OCI-LY3 (cell line): ENCODE measurements around the gene PXDC1.
"Not testable (repeated sequence)": the region's sequence is repeated elsewhere in the genome, so short reads cannot be mapped to it uniquely, and the experiment has no call there.

Experiments
- H2AFZ ChIP-seq: fragments of 200-600, 300-600 bp; shearing (Covaris generic); 2 replicates; pipeline ENCODE4 v1.6.0; 2014; ENCODE audit warnings: antibody characterized with exemption, low read depth, low read length
- H3K27ac ChIP-seq: fragments of 200-600, 300-600 bp; sonication (generic); 2 replicates; pipeline ENCODE4 v1.5.1; 2014; ENCODE audit warnings: mild to moderate bottlenecking, low read length, moderate library complexity, mixed read lengths
- H3K27me3 ChIP-seq: fragments of 200-600, 300-600 bp; sonication (generic); 2 replicates; pipeline ENCODE4 v1.6.1; 2014; ENCODE audit warnings: low read depth, low read length, mixed read lengths
- H3K36me3 ChIP-seq: fragments of 200-600, 300-600 bp; sonication (generic); replicated peaks from 2 replicates; pipeline ENCODE3; 2014; ENCODE audit warnings: low read depth, low read length, mixed read lengths
- H3K4me1 ChIP-seq: fragments of 300-600, 200-600 bp; sonication (generic); 2 replicates; pipeline ENCODE4 v1.6.1; 2014; ENCODE audit warnings: low read length, mixed read lengths
- H3K4me2 ChIP-seq: fragments of 200-600, 300-600 bp; sonication (generic); 2 replicates; pipeline ENCODE4 v1.6.1; 2014; ENCODE audit warnings: low read length, mixed read lengths
- H3K4me3 ChIP-seq: fragments of 300-600, 200-600 bp; sonication (generic); 2 replicates; pipeline ENCODE4 v1.5.1; 2014; ENCODE audit warnings: antibody characterized with exemption, mild to moderate bottlenecking, low read length, moderate library complexity
- H3K79me2 ChIP-seq: fragments of 300-600, 200-600 bp; shearing (Covaris generic); 2 replicates; pipeline ENCODE4 v1.6.1; 2014; ENCODE audit warnings: mild to moderate bottlenecking, low read length, mixed read lengths
- H3K9ac ChIP-seq: fragments of 300-600, 200-600 bp; shearing (Covaris generic); 2 replicates; pipeline ENCODE4 v1.6.0; 2014; ENCODE audit warnings: mild to moderate bottlenecking, low read length, moderate library complexity
- H3K9me3 ChIP-seq: fragments of 200-600, 300-600 bp; shearing (Covaris generic); 2 replicates; pipeline ENCODE4 v1.6.1; 2014; ENCODE audit warnings: low read length, mixed read lengths; ENCODE audit not compliant: insufficient read depth
- H4K20me1 ChIP-seq: fragments of 200-600, 300-600 bp; sonication (generic); 2 replicates; pipeline ENCODE4 v1.6.1; 2016; ENCODE audit warnings: low read length, mixed read lengths; ENCODE audit not compliant: insufficient read depth
- CTCF ChIP-seq: fragments of 200-600, 300-600 bp; sonication (generic); IDR thresholded peaks from 2 replicates; pipeline ENCODE4 v1.5.1; 2014; ENCODE audit warnings: antibody characterized with exemption, low read length, low read depth
- EZH2phosphoT487 ChIP-seq: fragments of 200-600 bp; shearing (Covaris generic); IDR thresholded peaks from 2 replicates; pipeline ENCODE4 v1.6.1; 2018; ENCODE audit warnings: antibody characterized with exemption, mixed run types, low read depth

Gene PXDC1

DNA sequence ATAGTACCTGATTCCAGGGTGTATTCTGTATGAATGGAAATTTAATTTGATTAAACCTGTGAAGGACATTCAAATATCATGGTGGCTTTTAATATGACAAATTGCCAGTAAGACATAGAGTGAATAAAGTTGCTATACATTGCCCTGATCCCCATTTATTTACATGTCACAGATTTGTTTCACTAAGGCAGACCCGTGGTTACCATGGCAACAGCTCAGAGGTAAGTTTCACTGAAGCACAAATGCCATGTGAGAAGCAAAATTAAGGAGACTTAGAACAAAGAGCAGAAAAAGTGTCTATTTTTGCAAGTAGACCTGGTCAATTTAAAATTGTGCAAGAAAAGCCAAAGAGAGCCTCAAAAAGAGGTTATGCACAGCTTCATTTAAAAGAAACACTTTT, 63.7 kb downstream of the PXDC1 start:
- no peak overlapping the region for H2AFZ ChIP-seq
- no peak for TF ChIP-seq EZH2phosphoT487
- TF ChIP-seq CTCF, result no peak
- no peak overlapping the region for H3K4me2 ChIP-seq
- no peaks in the 10 kb centered on the region for H4K20me1 ChIP-seq
- H3K79me2 ChIP-seq, result no peaks in the 10 kb centered on the region
- H3K27me3 ChIP-seq, result peaks cover 5% of the 10 kb centered on the region; the same call in 1 of the 2 replicates
- H3K36me3 ChIP-seq, result no peaks in the 10 kb centered on the region
- H3K4me3 ChIP-seq, result no peak overlapping the region
- H3K9ac ChIP-seq, result no peak overlapping the region
- H3K4me1 ChIP-seq, result peaks cover 3% of the 10 kb centered on the region; the same call in 1 of the 2 replicates
- H3K27ac ChIP-seq, result no peak overlapping the region
- no peaks in the 10 kb centered on the region for H3K9me3 ChIP-seq

DNA sequence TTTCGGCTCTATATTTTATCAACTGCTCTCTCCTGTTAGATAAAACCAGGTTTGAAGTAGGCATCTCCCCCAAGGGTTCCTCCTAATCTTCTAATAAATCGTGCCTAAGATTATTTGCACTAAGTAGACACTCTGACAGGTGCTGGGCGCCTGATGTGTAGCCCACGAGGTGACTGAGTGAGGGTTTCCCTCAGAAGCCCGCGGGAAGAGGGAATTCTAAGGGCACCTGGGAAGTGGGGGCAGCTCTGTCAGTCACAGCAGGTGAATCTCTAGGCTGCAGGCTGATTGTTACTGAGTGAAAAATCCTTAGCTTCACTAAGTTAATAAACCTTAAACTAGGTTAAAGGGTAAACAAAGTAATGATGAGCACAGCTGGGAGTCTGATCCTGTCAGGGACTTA, 68.2 kb downstream of the PXDC1 start:
- Histone ChIP-seq H3K9me3 (no peaks in the 10 kb centered on the region), H3K79me2 (no peaks in the 10 kb centered on the region), H2AFZ (no peak overlapping the region), H3K4me3 (no peak overlapping the region), H4K20me1 (no peaks in the 10 kb centered on the region), H3K4me2 (no peak overlapping the region), H3K4me1 (peaks cover 9% of the 10 kb centered on the region; the same call in 1 of the 2 replicates), H3K27me3 (no peaks in the 10 kb centered on the region), H3K9ac (no peak overlapping the region), H3K36me3 (no peaks in the 10 kb centered on the region), H3K27ac (no peak overlapping the region)
- TF ChIP-seq CTCF (no peak), EZH2phosphoT487 (no peak)

- Histone ChIP-seq H3K27ac (no peak overlapping the region), H3K27me3 (no peaks in the 10 kb centered on the region), H3K4me3 (no peak overlapping the region), H3K79me2 (no peaks in the 10 kb centered on the region), H2AFZ (no peak overlapping the region), H3K9ac (no peak overlapping the region), H3K4me2 (no peak overlapping the region), H3K9me3 (no peaks in the 10 kb centered on the region), H4K20me1 (no peaks in the 10 kb centered on the region), H3K4me1 (peaks cover 9% of the 10 kb centered on the region; the same call in 1 of the 2 replicates), H3K36me3 (no peaks in the 10 kb centered on the region)
- TF ChIP-seq EZH2phosphoT487, result no peak
- TF ChIP-seq CTCF, result no peak
Observed at GRCh38 chr6:3678946-3679345, 72.6 kb downstream of the PXDC1 start.

- not testable (repeated sequence) for H3K9me3 ChIP-seq, H3K4me1 ChIP-seq, H2AFZ ChIP-seq, H3K36me3 ChIP-seq, H3K4me2 ChIP-seq, H3K27ac ChIP-seq, H3K27me3 ChIP-seq, H4K20me1 ChIP-seq, H3K9ac ChIP-seq, H3K79me2 ChIP-seq, H3K4me3 ChIP-seq
Observed at GRCh38 chr6:3677751-3678150, 73.8 kb downstream of the PXDC1 start.

DNA sequence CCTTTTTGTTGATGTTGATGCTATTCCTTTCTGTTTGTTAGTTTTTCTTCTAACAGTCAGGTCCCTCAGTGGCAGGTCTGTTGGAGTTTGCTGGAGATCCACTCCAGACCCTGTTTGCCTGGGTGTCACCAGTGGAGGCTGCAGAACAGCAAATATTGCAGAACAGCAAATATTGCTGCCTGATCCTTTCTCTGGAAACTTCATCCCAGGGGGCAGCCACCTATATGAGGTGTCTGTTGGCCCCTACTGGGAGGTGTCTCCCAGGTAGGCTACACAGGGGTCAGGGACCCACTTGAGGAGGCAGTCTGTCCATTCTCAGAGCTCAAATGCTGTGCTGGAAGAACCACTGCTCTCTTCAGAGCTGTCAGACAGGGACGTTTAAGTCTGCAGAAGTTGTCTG, 74.2 kb downstream of the PXDC1 start:
- not testable (repeated sequence) for H3K4me3 ChIP-seq, H3K27me3 ChIP-seq, H3K4me1 ChIP-seq, H3K9me3 ChIP-seq, H2AFZ ChIP-seq, H4K20me1 ChIP-seq, H3K9ac ChIP-seq, H3K36me3 ChIP-seq, H3K4me2 ChIP-seq, H3K27ac ChIP-seq, H3K79me2 ChIP-seq
